GM12878 (cell line): ENCODE results near the gene PRR13. TPM values are rescaled to one million over a fixed set of nuclear protein-coding genes. Genes with fewer than 3 reads are reported as not detected.
"Not testable (repeated sequence)": the region's sequence is repeated elsewhere in the genome, so short reads cannot be mapped to it uniquely, and the experiment has no call there.

Experiments used
- ATAC-seq: fragments of 200-7000 bp; cut with Tn5 transposase; 3 replicates; pipeline ENCODE4 v1.9.1; 2020; ENCODE audit warnings: mild to moderate bottlenecking, moderate library complexity
- BruUV-seq: library from RNA; stranded (reverse); fragments of 400-500 nt; replicated peaks from 2 replicates; lab custom pipeline; 2021; lab: Mats Ljungman, UMichigan
- CTCF ChIA-PET: fragments of 300-600 bp; sonication (Branson Sonifier 250); formaldehyde crosslinking; extraction: SDS; loops from one replicate; lab custom pipeline; 2021; ENCODE audit warnings: inconsistent platforms; lab: Yijun Ruan, JAX
- POLR2A ChIA-PET: fragments of 350-600 bp; formaldehyde crosslinking; extraction: SDS; loops from one replicate; lab custom pipeline; 2021; ENCODE audit warnings: inconsistent platforms; lab: Charles Lee
- RAD21 ChIA-PET: fragments of 300-600 bp; sonication (Branson Sonifier 250); formaldehyde crosslinking; loops from one replicate; lab custom pipeline; 2023; ENCODE audit warnings: antibody characterized with exemption; ENCODE audit not compliant: unreplicated experiment; lab: Charles Lee
- SMC1A ChIA-PET: fragments of 300-600 bp; sonication (Branson Sonifier 250); formaldehyde crosslinking; loops from one replicate; lab custom pipeline; 2023; ENCODE audit not compliant: unreplicated experiment, uncharacterized antibody; lab: Charles Lee
- DNase-seq: peaks from one replicate; pipeline ENCODE4 v3.0.0-alpha.2; 2011; ENCODE audit warnings: low read depth, low spot score
- FAIRE-seq: peaks from 3 replicates; lab custom pipeline; 2011; peaks lifted over from hg19 to GRCh38; lab: Jason Lieb, UNC
- H2AFZ ChIP-seq: 2 replicates; pipeline ENCODE4 v1.6.0; 2011; ENCODE audit warnings: low read depth, low read length, control low read depth; ENCODE audit not compliant: control insufficient read depth
- H3K27ac ChIP-seq: 2 replicates; pipeline ENCODE4 v1.5.1; 2011; ENCODE audit warnings: control low read depth; ENCODE audit not compliant: control insufficient read depth, insufficient read depth
- H3K27me3 ChIP-seq, 2 experiments: replicated peaks in 1 of 2; 2 replicates each; pipeline versions ENCODE4 v1.6.0 to v1.6.1; 2011; ENCODE audit warnings: low read length in 1 of 2; ENCODE audit not compliant: control insufficient read depth in 2 of 2, insufficient read depth in 2 of 2
- H3K36me3 ChIP-seq, 2 experiments: 2 replicates each; pipeline ENCODE4 v1.5.1; 2011; ENCODE audit warnings: low read length in 1 of 2; ENCODE audit not compliant: control insufficient read depth in 2 of 2, insufficient read depth in 2 of 2
- H3K4me1 ChIP-seq: 2 replicates; pipeline ENCODE4 v1.6.1; 2011; ENCODE audit warnings: mild to moderate bottlenecking, low read length, moderate library complexity, mixed read lengths; ENCODE audit not compliant: control insufficient read depth, insufficient read depth
- H3K4me2 ChIP-seq: 2 replicates; pipeline ENCODE4 v1.6.0; 2011; ENCODE audit warnings: control low read depth; ENCODE audit not compliant: control insufficient read depth, insufficient read depth
- H3K4me3 ChIP-seq: fragments of 200-600 bp; sonication (generic); 2 replicates; pipeline ENCODE4 v1.5.1; 2016
- H3K79me2 ChIP-seq: 2 replicates; pipeline ENCODE4 v1.6.0; 2011; ENCODE audit warnings: low read length; ENCODE audit not compliant: control insufficient read depth, insufficient read depth
- H3K9ac ChIP-seq: 2 replicates; pipeline ENCODE4 v1.8.0; 2011; ENCODE audit warnings: low read length, control low read depth, mixed read lengths; ENCODE audit not compliant: control insufficient read depth, insufficient read depth
- H3K9me3 ChIP-seq: replicated peaks from 3 replicates; pipeline ENCODE4 v1.5.1; 2011; ENCODE audit warnings: mild to moderate bottlenecking, low read length; ENCODE audit not compliant: control insufficient read depth, insufficient read depth
- H4K20me1 ChIP-seq: 2 replicates; pipeline ENCODE4 v1.6.0; 2011; ENCODE audit not compliant: control insufficient read depth, insufficient read depth
- HDAC6 ChIP-seq: fragments of 200-600 bp; sonication (generic); IDR thresholded peaks from one replicate; pipeline ENCODE4 v1.8.0; 2017; ENCODE audit warnings: antibody characterized with exemption; ENCODE audit not compliant: unreplicated experiment
- MTA3 ChIP-seq: IDR thresholded peaks from 2 replicates; pipeline ENCODE4 v1.6.1; 2012; ENCODE audit warnings: low read length, inconsistent platforms, borderline replicate concordance
- TCF7 ChIP-seq: IDR thresholded peaks from 2 replicates; pipeline ENCODE4 v1.6.1; 2014; ENCODE audit warnings: antibody characterized with exemption, borderline replicate concordance
- ZNF217 ChIP-seq: fragments of 450-650 bp; IDR thresholded peaks from 2 replicates; pipeline ENCODE4 v1.6.1; 2017; ENCODE audit warnings: antibody characterized with exemption, mild to moderate bottlenecking
- WGBS: methylation state at CpG from one replicate; pipeline ENCODE4 v1.1.6; 2016; ENCODE audit warnings: low lambda C conversion rate; ENCODE audit not compliant: insufficient replicate concordance, insufficient coverage; ENCODE audit errors: missing lambda C conversion rate; 5-methylcytosine and 5-hydroxymethylcytosine counted together
- in situ Hi-C: fragments of 300-500 bp; cut with MboI; formaldehyde crosslinking; loops from 9 replicates; pipeline ENCODE4 v1.14.3; 2018; ENCODE audit warnings: mixed read lengths
- intact Hi-C: fragments of 100-400 bp; cut with micrococcal nuclease; formaldehyde crosslinking; loops from one replicate; pipeline ENCODE4 v1.14.2; 2022; ENCODE audit not compliant: unreplicated experiment
- polyA plus RNA-seq, 11 experiments: library from polyadenylated mRNA; depleted of rRNA in 4 of 11; unstranded in 6 of 11; stranded (reverse) in 5 of 11; fragments of >200 nt; fragmentation: Nextera tagmentation in 4 of 11; fragmentation: Illumina TruSeq in 1 of 11; extraction: Ambion mirVana in 4 of 11; extraction: Trizol in 1 of 11; gene quantifications; 1 replicate in 1 of 11; 2 replicates in 10 of 11; pipeline versions ENCODE4 v1.2.1 to v1.2.3, GENCODE V29; 2011 to 2016; ENCODE audit warnings: inconsistent platforms in 2 of 11, missing spikeins in 2 of 11, low read depth in 1 of 11
- total RNA-seq, 4 experiments: library from RNA; depleted of rRNA in 3 of 4; stranded (reverse); fragments of >200 nt in 3 of 4; fragmentation: Illumina TruSeq in 1 of 4; extraction: Trizol in 1 of 4; gene quantifications; 2 replicates each; pipeline versions ENCODE4 v1.2.1 to v1.2.3, GENCODE V29; 2013 to 2021

The PRR13 gene
- total and polyA plus RNA-seq, 10 of the 15 experiments (the other 5 are each of a cell fraction or from before 2014, with no cell fraction given): 94.2 to 462 (median 276) TPM

DNA sequence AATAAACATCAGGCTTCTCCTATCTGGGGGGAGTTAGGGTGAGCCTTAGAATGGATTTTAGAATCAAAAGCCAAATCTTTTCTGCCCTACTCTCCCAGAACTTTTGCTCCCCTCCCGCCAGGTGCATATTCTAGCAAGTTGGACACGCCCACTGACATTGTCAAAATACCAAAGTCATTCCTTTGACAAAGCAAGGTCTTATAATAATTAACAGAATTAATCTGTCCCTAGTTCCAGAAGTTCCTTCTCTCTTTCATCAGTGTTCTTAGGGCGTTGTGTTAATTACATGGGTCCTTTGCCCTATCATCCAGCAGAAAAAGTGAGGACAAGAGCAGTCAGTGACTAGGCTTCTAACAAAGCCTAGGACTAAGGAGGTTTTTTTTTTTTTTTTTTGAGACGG lies 2.4 kb downstream of the PRR13 start:
- Histone ChIP-seq H3K79me2 (peaks cover 26% of the 10 kb centered on the region), H3K27me3 (no peaks in the 10 kb centered on the region), H3K9ac (no peak overlapping the region), H3K27ac (no peak overlapping the region), H3K4me3 (no peak overlapping the region), H3K4me1 (peaks cover 9% of the 10 kb centered on the region; the same call in 1 of the 2 replicates), H2AFZ (no peak overlapping the region), H4K20me1 (no peaks in the 10 kb centered on the region), H3K9me3 (no peaks in the 10 kb centered on the region), H3K4me2 (peak overlapping the region; percentile 62), H3K36me3 (peaks cover 0 to 12% of the 10 kb centered on the region in 2 experiments; a peak in 1 of 4 replicates)
- TF ChIP-seq ZNF217 (no peak), HDAC6 (no peak), TCF7 (no peak), MTA3 (no peak)
- ChIA-PET RAD21 (no interaction called here), SMC1A (interaction anchor here (0.6 to 1.4 kb wide), 2 partner anchors 38 to 1370 kb away, joined by 3 to 4 read pairs; no protein-coding TSS in a partner anchor), CTCF (no interaction called here), POLR2A (interaction anchor here (1.4 kb wide), 1 partner anchor 57 kb away, joined by 5 read pairs; the partner anchor contains the start of gene TARBP2)
- FAIRE-seq: no peak
- 97% methylated on average over 3 of the region's 4 CpGs for WGBS
- in situ Hi-C loops (no loop called here), intact Hi-C loops (no loop called here)
- no TSS peak for BruUV-seq
- no peak for DNase-seq
- no peak for ATAC-seq

DNA sequence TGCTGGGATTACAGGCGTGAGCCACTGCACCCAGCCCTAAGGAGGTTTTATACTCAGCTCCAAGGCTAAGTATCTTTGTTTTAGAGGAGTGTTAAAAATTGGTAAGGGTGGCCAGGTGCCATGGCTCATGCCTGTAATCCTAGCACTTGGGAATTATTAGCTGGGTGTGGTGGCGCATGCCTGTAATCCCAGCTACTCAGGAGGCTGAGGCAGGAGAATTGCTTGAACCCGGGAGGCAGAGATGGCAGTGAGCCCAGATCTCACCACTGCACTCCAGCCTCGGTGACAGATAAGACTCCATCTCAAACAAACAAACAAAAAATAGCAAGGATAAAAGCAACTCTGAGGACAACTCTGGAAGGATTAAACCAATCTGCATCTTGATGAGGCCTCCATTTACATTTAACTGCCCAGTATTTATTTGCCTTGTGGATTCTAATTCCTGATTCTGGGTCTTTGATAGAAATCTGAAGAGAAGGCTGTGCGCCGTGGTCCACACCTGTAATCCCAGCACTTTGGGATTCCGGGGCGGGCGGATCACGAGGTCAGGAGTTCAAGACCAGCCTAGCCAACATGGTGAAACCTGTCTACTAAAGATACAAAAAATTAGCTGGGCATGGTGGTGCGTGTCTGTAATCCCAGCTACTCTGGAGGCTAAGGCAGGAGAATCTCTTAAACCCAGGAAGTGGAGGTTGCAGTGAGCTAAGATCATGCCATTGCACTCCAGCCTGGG lies 3.2 kb downstream of the PRR13 start:
- H2AFZ ChIP-seq, H4K20me1 ChIP-seq, in situ Hi-C loops, H3K4me1 ChIP-seq, H3K27ac ChIP-seq, RAD21 ChIA-PET, H3K27me3 ChIP-seq, H3K4me3 ChIP-seq, ATAC-seq, FAIRE-seq, H3K9ac ChIP-seq, DNase-seq, H3K9me3 ChIP-seq, BruUV-seq, intact Hi-C loops: not testable (repeated sequence)
- CTCF ChIA-PET: interaction anchor here (0.6 to 1.3 kb wide), 5 partner anchors 28 to 116 kb away, joined by 3 read pairs; no protein-coding TSS in a partner anchor
- H3K4me2 ChIP-seq: peak overlapping the region; percentile 48; the same call in 1 of the 2 replicates
- POLR2A ChIA-PET: interaction anchor here (1.4 kb wide), 1 partner anchor 56 kb away, joined by 5 read pairs; the partner anchor contains the start of gene TARBP2
- 94% methylated on average over 11 of the region's 11 CpGs for WGBS
- SMC1A ChIA-PET: interaction anchor here (0.6 to 1.4 kb wide), 2 partner anchors 37 to 1371 kb away, joined by 3 to 4 read pairs; no protein-coding TSS in a partner anchor
- H3K79me2 ChIP-seq: peaks cover 26% of the 10 kb centered on the region
- H3K36me3 ChIP-seq: peaks cover 0 to 12% of the 10 kb centered on the region in 2 experiments; a peak in 1 of 4 replicates
